Liver (tissue), 9 donors: Measurements from ENCODE around the gene MCM9. TPM values are rescaled to one million over a fixed set of nuclear protein-coding genes. Genes with fewer than 3 reads are reported as not detected.

Source experiments
- DNase-seq: peaks from one replicate; pipeline ENCODE4 v3.0.0-alpha.2; 2017; ENCODE audit warnings: low spot score
- H3K27ac ChIP-seq, 2 donors: one replicate each; pipeline ENCODE4 v1.7.0; 2013; ENCODE audit warnings: inconsistent platforms in 2 of 2, low read length in 2 of 2, control low read depth in 1 of 2, low read depth in 1 of 2, mild to moderate bottlenecking in 1 of 2
- H3K27me3 ChIP-seq, 4 donors: one replicate each; pipeline versions ENCODE4 v1.6.1 to v1.7.0; 2013; ENCODE audit warnings: low read length in 3 of 4, inconsistent platforms in 1 of 4, mild to moderate bottlenecking in 1 of 4, moderate library complexity in 1 of 4; ENCODE audit not compliant: control insufficient read depth in 4 of 4, insufficient read depth in 4 of 4
- H3K36me3 ChIP-seq, 4 donors: one replicate each; pipeline versions ENCODE4 v1.6.1 to v1.7.0; 2013; ENCODE audit warnings: low read length in 3 of 4, mild to moderate bottlenecking in 3 of 4, low read depth in 1 of 4, moderate library complexity in 1 of 4; ENCODE audit not compliant: control insufficient read depth in 4 of 4, insufficient read depth in 3 of 4
- H3K4me1 ChIP-seq, 4 donors: one replicate each; pipeline versions ENCODE4 v1.6.1 to v1.7.0; 2013; ENCODE audit warnings: low read length in 3 of 4, mild to moderate bottlenecking in 3 of 4, moderate library complexity in 1 of 4; ENCODE audit not compliant: control insufficient read depth in 4 of 4, insufficient read depth in 4 of 4
- H3K4me3 ChIP-seq, 3 donors: one replicate each; pipeline versions ENCODE4 v1.6.1 to v1.7.0; 2013; ENCODE audit warnings: low read length in 3 of 3, control low read depth in 1 of 3, low read depth in 1 of 3, mild to moderate bottlenecking in 1 of 3
- H3K9ac ChIP-seq, 2 donors: one replicate each; pipeline ENCODE4 v1.7.0; 2013; ENCODE audit warnings: low read length in 2 of 2, mild to moderate bottlenecking in 2 of 2, moderate library complexity in 2 of 2, control low read depth in 1 of 2, low read depth in 1 of 2
- H3K9me3 ChIP-seq, 4 donors: one replicate each; pipeline versions ENCODE4 v1.6.1 to v1.7.0; 2013; ENCODE audit warnings: low read length in 3 of 4; ENCODE audit not compliant: control insufficient read depth in 4 of 4
- EGR1 ChIP-seq, 2 donors: IDR thresholded peaks; 2 replicates each; pipeline ENCODE4 v1.6.1; 2016 to 2018; ENCODE audit warnings: antibody characterized with exemption in 2 of 2, low read depth in 2 of 2
- HNF4A ChIP-seq, 2 donors: conservative IDR thresholded peaks; 2 replicates each; pipeline ENCODE4 v1.6.1; 2016; ENCODE audit warnings: antibody characterized with exemption in 2 of 2, mild to moderate bottlenecking in 2 of 2
- JUND ChIP-seq, 2 donors: IDR thresholded peaks; 2 replicates each; pipeline ENCODE4 v1.6.1; 2016; ENCODE audit warnings: antibody characterized with exemption in 2 of 2
- RAD21 ChIP-seq, 2 donors: IDR thresholded peaks; 2 replicates each; pipeline ENCODE4 v1.6.1; 2016; ENCODE audit warnings: antibody characterized with exemption in 2 of 2, mild to moderate bottlenecking in 2 of 2
- RXRA ChIP-seq, 2 donors: IDR thresholded peaks; 2 replicates each; pipeline ENCODE4 v1.6.1; 2017 to 2018; ENCODE audit warnings: antibody characterized with exemption in 2 of 2, mild to moderate bottlenecking in 1 of 2
- SP1 ChIP-seq: IDR thresholded peaks from 2 replicates; pipeline ENCODE4 v1.6.1; 2018; ENCODE audit warnings: antibody characterized with exemption, mild to moderate bottlenecking
- YY1 ChIP-seq: IDR thresholded peaks from 2 replicates; pipeline ENCODE4 v1.6.1; 2016; ENCODE audit warnings: antibody characterized with exemption, mild to moderate bottlenecking
- WGBS: extraction: QIAGEN DNeasy Blood & Tissue Kit; methylation state at CpG from one replicate; pipeline ENCODE4 v1.1.7; 2013; 5-methylcytosine and 5-hydroxymethylcytosine counted together
- polyA plus RNA-seq, 2 donors: library from polyadenylated mRNA; stranded (reverse) in 1 of 2; unstranded in 1 of 2; fragments of 200-250 nt in 1 of 2; fragments of >200 nt in 1 of 2; fragmentation: Nextera tagmentation in 1 of 2; extraction: Ambion mirVana in 1 of 2; gene quantifications; one replicate each; pipeline versions ENCODE4 v1.2.1 to v1.2.3, GENCODE V29; 2013 to 2015
- total RNA-seq, 2 donors: library from RNA; depleted of rRNA; stranded (reverse); fragments of >200 nt; gene quantifications; one replicate each; pipeline ENCODE4 v1.2.3, GENCODE V29; 2014
- TF ChIP-seq, protein P1 (sequence below): IDR thresholded peaks from 2 replicates; pipeline ENCODE4 v1.6.1; 2016; ENCODE audit warnings: antibody characterized with exemption
- TF ChIP-seq, protein P2 (sequence below): IDR thresholded peaks from 2 replicates; pipeline ENCODE4 v1.6.1; 2016; ENCODE audit warnings: antibody characterized with exemption, mild to moderate bottlenecking
- TF ChIP-seq, protein P3 (sequence below): IDR thresholded peaks from 2 replicates; pipeline ENCODE4 v1.6.1; 2016; ENCODE audit warnings: antibody characterized with exemption
- TF ChIP-seq, protein P4 (sequence below): fragments of 150-350 bp; IDR thresholded peaks from 2 replicates; pipeline ENCODE4 v1.5.1; 2017; ENCODE audit warnings: improper control_type of control experiment, low read depth, low read length; ENCODE audit not compliant: missing input control
- donor health status: healthy.
- donor health status: healthy.
- donor health status: healthy.
- donor health status: healthy.
- donor health status: healthy.

MCM9 gene
- total and polyA plus RNA-seq, 4 donors, result 3.6 to 17.4 (median 8.7) TPM

DNA sequence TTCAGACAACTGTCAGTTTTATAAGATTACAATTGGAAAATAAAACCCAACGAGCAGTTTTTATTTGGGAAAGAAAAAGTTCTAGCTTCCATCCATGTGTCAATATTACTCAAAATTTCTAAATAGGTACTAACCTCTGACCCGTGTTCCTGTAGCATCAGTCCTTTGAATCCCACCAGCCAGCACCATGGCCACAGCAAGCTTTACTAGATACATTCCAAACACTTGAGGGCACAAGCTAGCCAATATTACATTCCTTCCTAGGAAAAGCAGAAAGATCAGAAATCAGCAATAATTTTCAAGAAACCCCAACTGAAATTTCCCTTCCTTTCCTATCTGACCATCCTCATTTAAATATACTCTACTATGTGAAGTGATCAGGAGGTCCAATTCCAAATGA lies 21.8 kb downstream of the MCM9 start:
- H3K27me3 ChIP-seq, result no peaks in the 10 kb centered on the region
- H3K9me3 ChIP-seq, result no peaks in the 10 kb centered on the region
- no peak overlapping the region for H3K4me3 ChIP-seq
- TF ChIP-seq, protein P1, sequence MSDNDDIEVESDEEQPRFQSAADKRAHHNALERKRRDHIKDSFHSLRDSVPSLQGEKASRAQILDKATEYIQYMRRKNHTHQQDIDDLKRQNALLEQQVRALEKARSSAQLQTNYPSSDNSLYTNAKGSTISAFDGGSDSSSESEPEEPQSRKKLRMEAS, result no peak
- TF ChIP-seq YY1, result no peak
- TF ChIP-seq, protein P2, sequence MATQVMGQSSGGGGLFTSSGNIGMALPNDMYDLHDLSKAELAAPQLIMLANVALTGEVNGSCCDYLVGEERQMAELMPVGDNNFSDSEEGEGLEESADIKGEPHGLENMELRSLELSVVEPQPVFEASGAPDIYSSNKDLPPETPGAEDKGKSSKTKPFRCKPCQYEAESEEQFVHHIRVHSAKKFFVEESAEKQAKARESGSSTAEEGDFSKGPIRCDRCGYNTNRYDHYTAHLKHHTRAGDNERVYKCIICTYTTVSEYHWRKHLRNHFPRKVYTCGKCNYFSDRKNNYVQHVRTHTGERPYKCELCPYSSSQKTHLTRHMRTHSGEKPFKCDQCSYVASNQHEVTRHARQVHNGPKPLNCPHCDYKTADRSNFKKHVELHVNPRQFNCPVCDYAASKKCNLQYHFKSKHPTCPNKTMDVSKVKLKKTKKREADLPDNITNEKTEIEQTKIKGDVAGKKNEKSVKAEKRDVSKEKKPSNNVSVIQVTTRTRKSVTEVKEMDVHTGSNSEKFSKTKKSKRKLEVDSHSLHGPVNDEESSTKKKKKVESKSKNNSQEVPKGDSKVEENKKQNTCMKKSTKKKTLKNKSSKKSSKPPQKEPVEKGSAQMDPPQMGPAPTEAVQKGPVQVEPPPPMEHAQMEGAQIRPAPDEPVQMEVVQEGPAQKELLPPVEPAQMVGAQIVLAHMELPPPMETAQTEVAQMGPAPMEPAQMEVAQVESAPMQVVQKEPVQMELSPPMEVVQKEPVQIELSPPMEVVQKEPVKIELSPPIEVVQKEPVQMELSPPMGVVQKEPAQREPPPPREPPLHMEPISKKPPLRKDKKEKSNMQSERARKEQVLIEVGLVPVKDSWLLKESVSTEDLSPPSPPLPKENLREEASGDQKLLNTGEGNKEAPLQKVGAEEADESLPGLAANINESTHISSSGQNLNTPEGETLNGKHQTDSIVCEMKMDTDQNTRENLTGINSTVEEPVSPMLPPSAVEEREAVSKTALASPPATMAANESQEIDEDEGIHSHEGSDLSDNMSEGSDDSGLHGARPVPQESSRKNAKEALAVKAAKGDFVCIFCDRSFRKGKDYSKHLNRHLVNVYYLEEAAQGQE, result no peak
- TF ChIP-seq RAD21 (IDR thresholded peaks at IDR 0.05), result no peak
- TF ChIP-seq HNF4A (conservative IDR thresholded peaks at IDR 0.05), result no peak
- TF ChIP-seq RXRA (IDR thresholded peaks at IDR 0.05), result no peak
- TF ChIP-seq SP1, result no peak
- TF ChIP-seq, protein P3, sequence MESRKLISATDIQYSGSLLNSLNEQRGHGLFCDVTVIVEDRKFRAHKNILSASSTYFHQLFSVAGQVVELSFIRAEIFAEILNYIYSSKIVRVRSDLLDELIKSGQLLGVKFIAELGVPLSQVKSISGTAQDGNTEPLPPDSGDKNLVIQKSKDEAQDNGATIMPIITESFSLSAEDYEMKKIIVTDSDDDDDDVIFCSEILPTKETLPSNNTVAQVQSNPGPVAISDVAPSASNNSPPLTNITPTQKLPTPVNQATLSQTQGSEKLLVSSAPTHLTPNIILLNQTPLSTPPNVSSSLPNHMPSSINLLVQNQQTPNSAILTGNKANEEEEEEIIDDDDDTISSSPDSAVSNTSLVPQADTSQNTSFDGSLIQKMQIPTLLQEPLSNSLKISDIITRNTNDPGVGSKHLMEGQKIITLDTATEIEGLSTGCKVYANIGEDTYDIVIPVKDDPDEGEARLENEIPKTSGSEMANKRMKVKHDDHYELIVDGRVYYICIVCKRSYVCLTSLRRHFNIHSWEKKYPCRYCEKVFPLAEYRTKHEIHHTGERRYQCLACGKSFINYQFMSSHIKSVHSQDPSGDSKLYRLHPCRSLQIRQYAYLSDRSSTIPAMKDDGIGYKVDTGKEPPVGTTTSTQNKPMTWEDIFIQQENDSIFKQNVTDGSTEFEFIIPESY, result no peak
- peaks cover 5 to 48% (median 34%) of the 10 kb centered on the region in 4 donors for H3K36me3 ChIP-seq
- no peak for DNase-seq
- H3K27ac ChIP-seq, result no peak overlapping the region
- H3K9ac ChIP-seq, result no peak overlapping the region
- H3K4me1 ChIP-seq, result peaks cover 0 to 3% (median 0%) of the 10 kb centered on the region in 4 donors
- WGBS, result 75% methylated on average over 2 of the region's 2 CpGs

DNA sequence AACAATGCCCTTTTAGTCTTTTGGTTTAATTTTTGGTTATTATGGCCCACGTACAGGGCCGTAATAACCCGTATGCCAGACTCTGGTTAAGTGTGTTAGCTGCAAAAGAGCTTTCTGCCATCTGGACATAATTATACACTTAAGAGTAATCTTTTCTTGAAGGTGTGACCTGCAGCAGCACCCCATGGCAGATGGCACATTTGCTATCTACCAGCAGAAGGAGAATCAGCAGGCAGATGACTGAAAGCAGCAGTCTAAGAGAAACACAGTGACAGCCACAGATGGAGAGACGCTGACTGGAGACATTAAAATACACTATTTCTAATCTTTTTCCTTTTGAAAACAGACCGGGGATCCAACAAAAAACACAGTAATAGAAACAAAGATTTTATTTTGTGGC lies 22.3 kb downstream of the MCM9 start:
- Histone ChIP-seq H3K9me3 (no peaks in the 10 kb centered on the region), H3K4me3 (no peak overlapping the region), H3K27ac (no peak overlapping the region), H3K27me3 (no peaks in the 10 kb centered on the region), H3K36me3 (peaks cover 5 to 53% (median 37%) of the 10 kb centered on the region in 4 donors), H3K9ac (no peak overlapping the region), H3K4me1 (peaks cover 0 to 3% (median 0%) of the 10 kb centered on the region in 4 donors)
- 94% methylated on average over 5 of the region's 5 CpGs for WGBS
- no peak for DNase-seq
- TF ChIP-seq, protein P1, result no peak

DNA sequence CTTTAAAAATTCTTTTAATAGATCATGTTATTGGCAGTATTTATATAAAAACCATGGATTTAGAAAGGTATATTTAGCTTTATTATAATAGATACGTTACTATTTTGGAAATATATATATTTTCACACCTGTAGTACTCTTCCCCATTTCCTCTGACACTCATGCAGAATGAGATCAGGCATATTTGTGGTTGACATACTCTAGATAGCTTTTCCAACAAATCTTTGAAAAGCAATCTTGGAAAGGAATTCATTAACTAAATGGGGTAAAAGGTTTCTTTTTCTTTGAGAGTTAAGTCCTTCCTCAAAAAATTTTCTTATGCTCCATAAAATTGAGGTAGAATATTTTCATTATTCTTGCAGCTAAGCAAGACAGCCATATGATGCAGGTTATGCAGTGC lies 26.5 kb downstream of the MCM9 start:
- Histone ChIP-seq H3K36me3 (peaks cover 0 to 42% (median 36%) of the 10 kb centered on the region in 4 donors), H3K9me3 (no peaks in the 10 kb centered on the region), H3K9ac (no peak overlapping the region), H3K27me3 (no peaks in the 10 kb centered on the region), H3K4me3 (no peak overlapping the region), H3K4me1 (no peaks in the 10 kb centered on the region), H3K27ac (no peak overlapping the region)
- WGBS, result 89% methylated on average over 1 of the region's 1 CpG
- TF ChIP-seq, protein P4, sequence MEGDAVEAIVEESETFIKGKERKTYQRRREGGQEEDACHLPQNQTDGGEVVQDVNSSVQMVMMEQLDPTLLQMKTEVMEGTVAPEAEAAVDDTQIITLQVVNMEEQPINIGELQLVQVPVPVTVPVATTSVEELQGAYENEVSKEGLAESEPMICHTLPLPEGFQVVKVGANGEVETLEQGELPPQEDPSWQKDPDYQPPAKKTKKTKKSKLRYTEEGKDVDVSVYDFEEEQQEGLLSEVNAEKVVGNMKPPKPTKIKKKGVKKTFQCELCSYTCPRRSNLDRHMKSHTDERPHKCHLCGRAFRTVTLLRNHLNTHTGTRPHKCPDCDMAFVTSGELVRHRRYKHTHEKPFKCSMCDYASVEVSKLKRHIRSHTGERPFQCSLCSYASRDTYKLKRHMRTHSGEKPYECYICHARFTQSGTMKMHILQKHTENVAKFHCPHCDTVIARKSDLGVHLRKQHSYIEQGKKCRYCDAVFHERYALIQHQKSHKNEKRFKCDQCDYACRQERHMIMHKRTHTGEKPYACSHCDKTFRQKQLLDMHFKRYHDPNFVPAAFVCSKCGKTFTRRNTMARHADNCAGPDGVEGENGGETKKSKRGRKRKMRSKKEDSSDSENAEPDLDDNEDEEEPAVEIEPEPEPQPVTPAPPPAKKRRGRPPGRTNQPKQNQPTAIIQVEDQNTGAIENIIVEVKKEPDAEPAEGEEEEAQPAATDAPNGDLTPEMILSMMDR, result no peak
- no peak for TF ChIP-seq JUND (IDR thresholded peaks at IDR 0.05)
- TF ChIP-seq EGR1 (IDR thresholded peaks at IDR 0.05; ENCODE audit: low read depth in 2 of 2), result no peak
- no peak for TF ChIP-seq RXRA (IDR thresholded peaks at IDR 0.05)
- DNase-seq, result no peak
